AG04450 (cell line): ENCODE data around the gene SLC9A2. TPM values are rescaled to one million over a fixed set of nuclear protein-coding genes. Genes with fewer than 3 reads are reported as not detected.

ENCODE experiments used
- CTCF ChIA-PET: fragments of 300-600, 350-600 bp; formaldehyde crosslinking; extraction: SDS; loops from one replicate; lab custom pipeline; 2022; ENCODE audit warnings: antibody characterized with exemption, inconsistent platforms; lab: Charles Lee
- POLR2A ChIA-PET: fragments of 350-600 bp; formaldehyde crosslinking; extraction: SDS; loops from one replicate; lab custom pipeline; 2021; ENCODE audit warnings: antibody characterized with exemption, inconsistent platforms; lab: Yijun Ruan, JAX
- DNase-seq: peaks from one replicate; pipeline ENCODE4 v3.0.0-alpha.2; 2011; ENCODE audit warnings: low read depth, low spot score
- H3K27ac ChIP-seq: one replicate; pipeline ENCODE4 v1.5.1; 2012; ENCODE audit warnings: low read depth, low read length, control low read depth
- H3K27me3 ChIP-seq: one replicate; pipeline ENCODE4 v1.6.0; 2012; ENCODE audit warnings: low read length; ENCODE audit not compliant: control insufficient read depth, insufficient read depth
- H3K4me3 ChIP-seq: 2 replicates; pipeline ENCODE4 v1.5.1; 2011; ENCODE audit warnings: mild to moderate bottlenecking, low read depth, low read length, control low read depth
- H3K9me3 ChIP-seq: 2 replicates; pipeline ENCODE4 v1.5.1; 2012; ENCODE audit warnings: low read length; ENCODE audit not compliant: control insufficient read depth, insufficient read depth
- CTCF ChIP-seq: IDR thresholded peaks from 2 replicates; pipeline ENCODE4 v1.5.1; 2011; ENCODE audit warnings: low read depth, low read length, control low read depth, inconsistent platforms
- polyA plus RNA-seq: library from polyadenylated mRNA; depleted of rRNA; stranded (reverse); fragments of >200 nt; gene quantifications from 2 replicates; pipeline ENCODE4 v1.2.3, GENCODE V29; 2011

Gene SLC9A2
- polyA plus RNA-seq, 1 experiment: not detected

DNA sequence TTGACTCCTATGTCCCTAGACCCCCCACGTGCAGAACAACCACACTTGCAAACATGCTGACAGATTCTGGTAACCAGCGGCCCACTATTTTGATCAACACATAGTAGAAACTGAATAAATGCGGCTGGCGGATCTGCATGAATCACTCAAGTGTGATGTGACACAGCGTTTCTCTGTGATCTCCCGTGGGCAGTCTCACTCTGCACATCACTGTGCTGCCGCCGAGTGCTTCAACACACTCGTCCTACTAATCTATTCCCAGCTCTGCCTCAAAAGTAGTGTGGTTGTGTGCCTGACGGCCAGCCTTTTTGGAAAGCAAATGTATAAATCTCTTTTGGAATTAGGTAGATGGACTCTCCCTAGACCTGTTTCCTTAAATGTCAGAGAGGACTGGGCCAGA lies 105.2 kb downstream of the SLC9A2 start:
- CTCF ChIA-PET: interaction anchor here (1.2 to 1.3 kb wide), 2 partner anchors 29 to 82 kb away, joined by 3 to 4 read pairs; no protein-coding TSS in a partner anchor
- Histone ChIP-seq H3K4me3 (no peak overlapping the region), H3K27ac (no peak overlapping the region), H3K9me3 (no peaks in the 10 kb centered on the region), H3K27me3 (no peaks in the 10 kb centered on the region)
- DNase-seq: no peak
- POLR2A ChIA-PET: no interaction called here
- TF ChIP-seq CTCF: no peak

DNA sequence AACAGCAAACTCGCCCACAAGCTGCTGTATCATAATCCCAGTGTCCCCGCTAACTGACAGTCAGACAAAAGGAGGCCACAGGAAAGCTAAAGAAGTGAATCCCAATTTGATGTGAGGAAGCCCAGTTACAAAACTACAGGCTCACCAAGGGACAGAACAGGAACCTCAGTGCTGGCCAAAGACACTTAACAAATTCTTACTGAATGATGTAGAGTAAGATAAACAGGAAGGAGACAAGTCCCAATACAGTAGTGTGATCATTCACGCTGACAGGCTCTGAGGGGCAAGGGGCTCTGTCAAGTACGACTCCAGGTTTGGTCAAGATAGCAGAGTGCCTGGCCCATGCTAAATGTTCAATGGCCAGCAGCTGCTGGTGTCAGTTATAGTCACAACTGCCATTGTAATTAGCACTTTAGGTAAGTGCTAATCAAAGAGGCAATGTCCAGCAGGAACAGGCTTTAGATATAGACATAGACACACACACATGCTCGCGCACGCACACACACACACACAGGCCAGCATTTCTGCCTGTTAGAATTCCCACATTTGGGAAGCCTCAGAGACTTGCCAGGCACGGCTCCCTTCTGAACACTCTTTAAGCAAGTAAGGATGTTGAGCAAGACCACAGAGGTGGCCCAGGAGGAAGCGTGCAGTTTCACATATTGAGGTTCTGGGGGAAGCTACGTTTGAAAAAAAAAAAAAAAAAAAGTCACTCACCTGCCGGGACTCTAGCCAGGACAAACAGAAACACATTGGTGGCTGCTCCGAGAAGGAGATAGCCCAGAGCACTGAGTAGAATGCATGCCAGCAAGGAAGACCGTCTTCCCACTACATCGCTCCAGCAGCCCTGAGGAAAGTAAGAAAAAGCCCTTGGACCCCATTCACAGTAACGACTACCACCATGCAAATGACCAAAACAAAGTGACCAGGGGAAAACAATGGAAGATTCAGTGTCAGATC lies 107.1 kb downstream of the SLC9A2 start:
- ChIA-PET CTCF (no interaction called here), POLR2A (no interaction called here)
- no peak for TF ChIP-seq CTCF
- DNase-seq: no peak
- Histone ChIP-seq H3K9me3 (no peaks in the 10 kb centered on the region), H3K27me3 (no peaks in the 10 kb centered on the region), H3K4me3 (no peak overlapping the region), H3K27ac (no peak overlapping the region)

DNA sequence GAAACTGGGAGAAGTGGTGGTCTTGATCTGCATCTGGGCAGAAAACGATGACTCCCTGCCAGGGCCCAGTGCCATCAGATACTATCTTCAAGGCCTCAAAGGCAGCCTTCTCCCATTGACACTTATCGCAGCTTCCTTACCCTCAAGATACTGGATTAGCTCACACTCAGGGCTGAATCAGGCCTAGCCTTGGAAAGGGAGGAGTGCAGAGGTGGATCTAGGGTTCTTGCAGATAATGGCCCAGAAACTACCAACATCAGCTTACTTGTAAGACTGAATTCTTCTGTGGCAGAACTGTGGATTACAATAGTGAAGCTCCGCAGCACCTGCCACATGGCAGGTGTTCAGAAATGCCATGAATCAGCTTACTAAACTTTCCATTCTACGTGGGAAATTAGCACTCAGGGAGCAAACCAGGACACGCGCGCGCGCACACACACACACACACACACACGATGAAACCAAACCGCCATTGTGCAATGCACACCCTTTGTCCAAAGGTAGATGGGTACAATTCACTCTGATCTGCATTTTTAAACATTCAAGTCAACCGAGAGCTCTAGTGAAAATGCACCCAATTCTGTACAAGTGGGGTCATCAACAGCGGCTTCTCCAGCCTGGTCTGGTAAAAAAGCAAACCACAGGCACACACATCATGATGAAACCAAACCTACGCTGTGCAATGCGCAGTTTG lies 116.2 kb downstream of the SLC9A2 start:
- TF ChIP-seq CTCF: no peak
- DNase-seq: no peak
- Histone ChIP-seq H3K9me3 (no peaks in the 10 kb centered on the region), H3K4me3 (peak overlapping the region; percentile 84), H3K27me3 (no peaks in the 10 kb centered on the region), H3K27ac (no peak overlapping the region)
- POLR2A ChIA-PET: no interaction called here
- CTCF ChIA-PET: interaction anchor here (1.4 to 10.8 kb wide), 4 partner anchors 18 to 262 kb away, joined by 3 to 134 read pairs (median 14); partner anchors contain the start of gene SLC9A4

GRCh38 chr2:102736110-102736409 lies 116.7 kb downstream of the SLC9A2 start:
- CTCF ChIA-PET: interaction anchor here (0.9 to 10.8 kb wide), 5 partner anchors 17 to 263 kb away, joined by 3 to 134 read pairs (median 6); partner anchors contain the start of gene SLC9A4
- POLR2A ChIA-PET: no interaction called here
- Histone ChIP-seq H3K27me3 (no peaks in the 10 kb centered on the region), H3K9me3 (no peaks in the 10 kb centered on the region), H3K4me3 (peak overlapping the region; percentile 84), H3K27ac (no peak overlapping the region)
- no peak for DNase-seq
- no peak for TF ChIP-seq CTCF
